HG02798 (cell line): ENCODE results near the gene TBX1.
"Not testable (repeated sequence)": the region's sequence is repeated elsewhere in the genome, so short reads cannot be mapped to it uniquely, and the experiment has no call there.

ENCODE experiments used
- ATAC-seq: cut with Tn5 transposase; IDR thresholded peaks from one replicate; pipeline ENCODE4 v1.9.1; 2021; ENCODE audit warnings: mild to moderate bottlenecking; ENCODE audit not compliant: unreplicated experiment, poor library complexity

TBX1 gene

DNA sequence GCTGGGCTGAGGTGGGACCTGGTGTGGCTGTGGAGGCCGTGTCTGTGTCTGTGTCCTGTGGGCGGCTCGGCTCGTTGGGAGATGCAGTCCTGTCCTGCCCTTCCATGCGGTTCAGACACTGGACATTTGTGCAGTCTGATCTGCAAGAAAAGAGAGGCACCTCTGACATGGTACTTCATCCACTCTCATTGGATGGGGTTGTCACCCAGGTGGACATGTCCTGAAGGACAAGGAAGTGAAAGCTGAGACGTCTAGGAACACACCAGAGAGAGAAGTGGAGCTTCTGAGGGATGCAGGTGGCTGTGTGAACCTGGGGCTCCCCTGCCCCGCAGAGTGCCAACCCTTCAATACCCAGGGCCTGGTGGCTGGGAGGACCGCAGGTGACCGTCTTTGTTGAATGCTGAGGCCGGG is 18.4 kb downstream of the TBX1 start:
- no peak for ATAC-seq

DNA sequence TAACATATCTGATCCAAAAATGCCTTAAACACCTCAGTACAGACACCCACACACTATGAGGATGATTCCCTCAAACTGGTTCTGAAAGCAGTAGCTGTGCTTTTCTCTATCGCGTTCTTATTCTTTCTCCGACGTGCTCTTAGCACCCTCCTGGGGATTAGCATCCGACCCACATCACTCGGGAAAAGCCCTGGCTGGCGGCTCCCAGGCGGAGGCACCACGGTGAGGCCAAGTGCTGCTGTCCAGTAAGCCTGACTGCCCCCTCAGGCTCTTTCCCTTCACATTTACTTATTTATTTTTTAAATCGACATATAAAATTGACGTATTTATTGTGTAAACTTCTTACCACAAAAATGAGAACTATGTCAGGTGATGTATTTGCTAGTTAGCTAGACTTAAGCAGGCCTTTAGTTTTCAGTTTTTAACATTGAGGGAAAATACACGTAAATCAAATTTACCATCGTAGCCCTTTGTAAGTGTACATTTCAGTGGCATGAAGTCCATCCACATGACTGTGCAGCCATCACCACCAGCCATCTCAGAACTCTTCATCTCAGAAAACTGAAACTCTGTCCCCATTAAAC is 19.2 kb downstream of the TBX1 start:
- no peak for ATAC-seq

GRCh38 chr22:19782533-19782932 is 22.0 kb downstream of the TBX1 start:
- ATAC-seq = no peak

- no peak for ATAC-seq
Observed at GRCh38 chr22:19783586-19784383, 23.2 kb downstream of the TBX1 start.

- ATAC-seq = no peak
Observed at GRCh38 chr22:19784384-19785175, 24.0 kb downstream of the TBX1 start.

DNA sequence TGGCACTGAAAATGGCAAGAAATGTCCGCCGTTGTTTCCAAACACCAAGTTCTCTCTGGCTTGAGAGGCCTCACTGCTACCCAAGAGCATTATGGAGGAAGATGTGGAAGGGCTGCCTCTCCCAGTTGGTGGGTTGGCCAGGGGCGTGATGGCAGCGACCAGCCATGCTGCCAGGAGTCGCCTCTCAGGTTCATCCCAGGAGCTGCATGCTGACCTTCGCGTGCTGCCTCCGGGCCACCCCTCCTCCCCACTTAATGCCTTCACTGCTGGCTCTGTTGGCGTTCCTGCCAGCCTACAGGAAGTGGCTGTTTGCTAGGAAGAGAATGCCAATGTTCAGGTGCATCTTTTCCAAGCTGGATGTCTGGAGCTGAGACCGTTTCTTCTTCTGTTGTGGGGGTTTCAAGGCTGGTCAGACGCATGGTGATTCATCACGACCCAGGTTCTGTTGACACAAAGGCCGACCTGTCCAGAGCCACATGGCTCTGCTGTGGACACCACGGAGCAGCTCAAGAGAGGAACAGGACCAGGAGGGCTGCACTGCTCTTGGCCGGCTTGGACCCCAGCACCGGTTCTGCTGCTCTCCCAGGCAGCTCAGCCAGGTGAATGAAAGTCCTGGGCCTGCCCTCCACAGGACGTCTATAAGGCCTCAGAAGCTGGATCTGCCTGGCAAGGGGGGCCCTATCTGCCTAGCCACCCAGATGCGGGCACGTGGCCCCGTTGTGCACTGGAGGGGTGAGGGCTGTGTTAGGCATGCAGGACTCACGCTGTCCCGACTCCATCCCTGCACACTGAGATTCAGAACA is 25.1 kb downstream of the TBX1 start:
- ATAC-seq = no peak

DNA sequence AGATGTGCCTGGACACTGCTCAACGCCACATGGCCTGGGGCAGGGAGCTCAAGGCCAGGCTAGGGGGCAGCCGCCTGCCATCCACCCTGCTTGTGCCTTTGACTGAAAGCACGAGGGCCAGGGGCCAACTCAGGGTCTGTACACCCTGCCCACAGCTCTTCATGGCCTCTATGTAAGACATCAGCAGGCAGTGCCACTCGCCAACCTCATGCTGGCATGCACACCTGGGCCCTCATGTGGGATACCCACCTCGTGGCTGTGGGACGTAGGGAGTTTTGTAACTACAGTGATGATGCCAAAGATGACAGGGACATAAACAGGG is 25.6 kb downstream of the TBX1 start:
- no peak for ATAC-seq

- no peak for ATAC-seq
Observed at GRCh38 chr22:19786959-19787848, 26.6 kb downstream of the TBX1 start.

- ATAC-seq = no peak
Observed at GRCh38 chr22:19787849-19788141, 27.2 kb downstream of the TBX1 start.

DNA sequence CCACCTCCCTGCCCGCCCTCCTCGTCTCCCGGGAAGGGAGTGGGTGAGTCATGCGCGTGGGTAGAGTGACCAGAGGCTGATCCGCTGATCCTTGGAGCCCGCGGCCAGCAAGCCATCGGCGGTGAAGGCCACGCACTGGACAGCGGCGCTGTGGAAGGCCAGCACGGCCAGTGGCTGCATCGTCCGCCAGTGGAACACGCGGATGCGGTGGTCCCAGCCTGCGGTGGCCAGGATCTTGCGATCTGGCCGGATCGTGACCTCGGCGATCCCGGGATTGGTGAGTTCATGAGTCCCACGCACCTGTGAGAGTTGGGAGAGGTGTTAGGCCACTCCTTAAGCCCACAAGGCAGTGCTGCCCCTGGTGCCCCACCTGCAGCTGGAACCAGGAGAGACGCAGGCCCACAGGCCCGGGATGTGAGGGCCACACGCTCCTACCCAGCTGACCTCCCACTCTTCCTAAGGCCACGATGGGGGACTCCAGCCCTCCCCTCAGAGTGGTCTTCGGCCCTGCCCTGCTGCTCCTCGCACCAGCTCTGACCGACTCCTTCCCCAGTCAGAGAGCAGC is 28.2 kb downstream of the TBX1 start:
- no peak for ATAC-seq

DNA sequence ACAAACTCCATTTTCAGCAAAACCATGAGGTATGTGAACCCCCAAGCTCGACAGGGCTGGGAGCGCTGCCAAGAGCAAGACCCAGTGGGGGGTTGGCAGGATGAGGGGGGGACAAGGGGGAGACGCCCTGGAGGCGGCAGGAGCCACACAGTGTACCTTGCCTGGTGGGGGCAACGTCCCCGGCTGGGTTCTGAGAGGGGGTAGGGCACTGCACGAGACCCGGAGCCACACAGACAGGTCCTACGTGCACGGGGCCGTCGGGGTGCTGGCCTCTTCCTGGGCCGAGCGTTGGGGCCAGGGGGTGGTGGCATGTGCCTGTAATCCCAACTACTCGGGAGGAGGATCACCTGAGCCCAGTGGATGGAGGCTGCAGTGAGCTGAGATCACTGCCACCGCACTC is 28.8 kb downstream of the TBX1 start:
- ATAC-seq = no peak

DNA sequence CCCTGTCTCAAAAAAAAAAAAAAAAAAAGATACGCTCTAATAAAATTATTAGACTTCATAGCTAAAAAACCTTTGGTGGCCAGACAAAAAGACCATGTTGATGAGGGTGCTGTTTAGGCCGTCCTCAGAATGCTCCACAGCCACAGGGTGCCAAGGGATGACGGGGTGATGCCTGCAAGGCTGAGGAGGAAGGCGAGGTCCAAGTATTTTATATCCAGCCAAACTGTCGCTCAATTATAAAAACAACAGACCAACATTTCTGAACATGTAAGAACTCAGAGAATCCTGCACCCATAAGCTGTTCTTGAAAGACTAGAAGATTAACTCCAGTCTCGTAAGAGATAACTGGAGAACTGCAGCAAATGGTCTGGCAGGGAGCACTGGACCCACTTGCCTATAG is 29.2 kb downstream of the TBX1 start:
- ATAC-seq = no peak

DNA sequence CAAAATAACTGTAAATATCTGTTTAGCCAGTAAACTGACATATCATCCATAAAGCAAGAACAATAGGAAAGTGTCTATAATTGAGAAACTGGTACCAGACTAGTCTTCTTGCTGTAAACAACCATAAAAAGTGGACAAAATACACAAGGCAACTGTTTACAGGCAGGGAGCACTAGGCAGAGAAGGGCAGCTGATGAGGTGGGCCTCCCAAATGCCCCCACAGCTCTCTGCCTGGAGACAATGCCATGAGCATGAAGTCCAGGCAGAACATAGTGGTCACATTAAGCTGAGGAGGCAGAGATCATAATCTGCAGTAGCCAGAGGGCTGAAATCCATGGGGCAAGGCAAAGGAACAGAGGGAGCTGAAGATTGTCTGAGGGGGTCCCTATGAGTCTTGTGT is 30.7 kb downstream of the TBX1 start:
- ATAC-seq = no peak

DNA sequence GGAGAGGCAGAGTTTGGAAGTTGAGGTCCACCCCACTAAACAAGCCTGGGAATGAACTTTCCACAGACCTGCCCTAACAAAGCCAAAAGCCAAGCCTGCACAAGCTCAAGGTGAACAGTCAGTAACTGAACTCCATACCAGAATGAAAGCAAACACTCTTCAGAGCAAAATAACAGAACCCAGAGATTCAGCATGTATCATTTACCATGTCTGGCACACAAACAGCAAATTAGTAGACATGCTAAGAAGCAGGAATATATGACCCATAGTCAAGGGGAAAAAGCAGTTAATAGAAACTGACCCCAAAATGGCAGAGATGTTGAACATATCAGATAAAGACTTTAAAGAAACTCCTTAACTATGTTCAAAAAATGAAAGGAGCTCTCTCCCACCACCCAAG is 31.3 kb downstream of the TBX1 start:
- ATAC-seq = no peak

GRCh38 chr22:19792383-19792896 is 31.9 kb downstream of the TBX1 start:
- not testable (repeated sequence) for ATAC-seq

DNA sequence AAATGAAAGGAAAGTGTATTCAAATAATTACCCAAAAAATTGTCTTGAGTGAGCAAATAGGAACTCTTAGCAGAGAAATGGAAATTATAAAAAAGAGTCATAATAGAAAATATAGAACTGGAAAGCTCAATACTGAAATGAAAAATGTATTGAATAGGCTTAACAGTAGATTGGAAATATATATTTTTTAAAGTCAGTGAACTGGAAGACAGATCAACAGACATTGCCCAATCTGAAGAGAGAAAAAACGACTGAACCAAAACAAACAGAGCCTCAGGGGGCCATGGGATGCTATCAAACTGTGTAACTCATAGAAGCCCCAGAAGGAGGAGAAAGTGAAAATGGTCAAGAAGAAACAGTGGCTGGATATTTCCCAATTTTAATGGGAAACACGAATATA is 32.6 kb downstream of the TBX1 start:
- ATAC-seq = no peak

- no peak for ATAC-seq
Observed at GRCh38 chr22:19793661-19794310, 33.2 kb downstream of the TBX1 start.

DNA sequence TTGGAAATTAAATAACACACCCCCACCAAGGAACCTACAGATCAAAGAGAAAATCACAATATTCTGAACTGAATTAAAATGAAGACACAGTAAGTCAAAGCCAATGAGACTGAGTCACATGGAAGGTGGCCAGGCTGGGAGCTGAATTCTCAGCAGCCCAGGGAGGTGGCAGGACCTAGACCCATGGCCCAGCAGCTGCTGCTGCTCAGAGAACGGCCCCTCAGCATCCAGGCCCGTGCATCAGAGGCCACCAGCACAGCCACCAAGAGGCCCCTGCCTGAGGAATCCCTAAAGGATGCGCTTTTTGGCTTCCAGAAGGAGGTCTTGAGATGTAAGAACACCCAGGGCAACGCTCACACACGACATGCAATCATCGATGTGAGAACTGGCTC is 35.0 kb downstream of the TBX1 start:
- ATAC-seq = no peak

DNA sequence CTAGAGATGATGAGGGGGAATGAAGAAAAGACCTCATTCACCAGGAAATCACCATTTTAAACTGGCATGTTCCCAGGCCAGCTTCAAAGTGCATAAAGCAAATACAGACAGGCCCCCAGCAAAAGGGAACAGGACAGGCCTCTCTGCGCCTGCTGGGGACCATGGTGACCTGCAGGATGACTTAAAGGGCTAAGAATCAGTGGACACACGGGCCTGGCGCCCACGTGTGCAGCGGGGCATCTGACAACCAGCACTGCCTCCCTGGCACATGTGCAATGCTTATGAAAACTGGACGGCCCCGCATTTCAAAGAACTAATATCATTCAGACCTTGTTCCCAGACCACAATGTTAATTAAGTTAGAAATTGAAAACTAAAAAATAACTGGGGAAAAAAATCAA is 35.6 kb downstream of the TBX1 start:
- no peak for ATAC-seq
